Mesothelial cell of epicardium (in vitro differentiated cells): ENCODE data around the gene NRN1. TPM values are rescaled to one million over a fixed set of nuclear protein-coding genes. Genes with fewer than 3 reads are reported as not detected.
"Not testable (repeated sequence)": the region's sequence is repeated elsewhere in the genome, so short reads cannot be mapped to it uniquely, and the experiment has no call there.

Experiments used
- DNase-seq, 2 experiments: peaks; one replicate each; pipeline ENCODE4 v3.0.0; 2021; ENCODE audit warnings: low spot score in 2 of 2; ENCODE audit not compliant: unreplicated experiment in 2 of 2
- H3K27ac Mint-ChIP-seq: 2 replicates; pipeline ENCODE4 v1.8.0; 2021; ENCODE audit warnings: mixed read lengths
- H3K27me3 Mint-ChIP-seq: 2 replicates; pipeline ENCODE4 v1.8.0; 2021; ENCODE audit warnings: low read depth, mixed read lengths
- H3K36me3 Mint-ChIP-seq: 2 replicates; pipeline ENCODE4 v1.8.0; 2021; ENCODE audit warnings: mixed read lengths
- H3K4me1 Mint-ChIP-seq: 2 replicates; pipeline ENCODE4 v1.8.0; 2021; ENCODE audit warnings: mixed read lengths
- H3K4me3 Mint-ChIP-seq: 2 replicates; pipeline ENCODE4 v1.8.0; 2021; ENCODE audit warnings: mild to moderate bottlenecking, moderate library complexity, mixed read lengths
- H3K9me3 Mint-ChIP-seq: 2 replicates; pipeline ENCODE4 v1.8.0; 2021; ENCODE audit warnings: mixed read lengths
- total RNA-seq: library from RNA; stranded (reverse); gene quantifications from 3 replicates; pipeline ENCODE4 v1.2.1, GENCODE V29; 2021
- TF ChIP-seq, protein P1 (sequence below): fragments of 200-600 bp; sonication (generic); IDR thresholded peaks from one replicate; pipeline ENCODE4 v1.5.0; 2021; ENCODE audit warnings: antibody characterized with exemption; ENCODE audit not compliant: unreplicated experiment

The NRN1 gene
- total RNA-seq, 1 donor from 2014 or later, result not detected

DNA sequence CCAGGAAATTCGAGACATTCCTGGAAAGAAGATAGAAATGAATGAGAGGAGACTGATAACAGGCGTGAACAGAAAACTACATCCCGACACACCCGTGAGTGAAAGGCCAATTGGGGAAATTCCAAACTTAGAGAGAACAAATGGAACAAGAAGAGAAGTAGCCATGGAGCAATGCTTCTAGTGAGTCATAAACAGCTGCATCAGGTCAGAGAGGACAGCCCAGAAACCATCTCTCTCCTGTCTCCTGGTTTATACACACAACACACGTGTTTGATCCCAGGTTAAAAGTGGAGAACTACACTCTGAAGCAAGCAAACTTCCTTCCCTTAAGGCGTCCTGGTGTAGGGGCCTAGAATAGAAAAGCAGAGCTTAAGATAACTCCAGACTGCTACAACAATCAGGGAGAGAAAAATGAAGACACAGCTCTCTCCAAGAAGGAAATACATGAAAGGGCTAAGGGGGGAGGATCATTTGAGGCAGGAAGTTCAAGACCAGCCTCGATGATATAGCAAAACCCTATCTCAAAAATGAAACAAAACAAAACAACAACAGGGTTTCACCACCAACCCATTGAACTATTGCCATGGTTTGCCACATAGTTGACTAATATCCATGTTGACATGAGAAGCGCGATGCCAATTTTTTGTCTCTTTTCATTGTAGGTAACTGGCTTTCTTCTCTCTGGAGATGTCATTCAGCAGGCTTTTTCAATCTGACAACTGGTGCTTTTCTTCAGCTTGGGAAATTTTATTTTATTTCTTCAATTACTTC lies 26.9 kb downstream of the NRN1 start:
- peaks cover 9% of the 10 kb centered on the region for H3K9me3 Mint-ChIP-seq
- peaks cover 74% of the 10 kb centered on the region for H3K27me3 Mint-ChIP-seq
- no peak overlapping the region for H3K4me3 Mint-ChIP-seq
- no peak for DNase-seq
- H3K27ac Mint-ChIP-seq, result no peak overlapping the region
- TF ChIP-seq, protein P1, sequence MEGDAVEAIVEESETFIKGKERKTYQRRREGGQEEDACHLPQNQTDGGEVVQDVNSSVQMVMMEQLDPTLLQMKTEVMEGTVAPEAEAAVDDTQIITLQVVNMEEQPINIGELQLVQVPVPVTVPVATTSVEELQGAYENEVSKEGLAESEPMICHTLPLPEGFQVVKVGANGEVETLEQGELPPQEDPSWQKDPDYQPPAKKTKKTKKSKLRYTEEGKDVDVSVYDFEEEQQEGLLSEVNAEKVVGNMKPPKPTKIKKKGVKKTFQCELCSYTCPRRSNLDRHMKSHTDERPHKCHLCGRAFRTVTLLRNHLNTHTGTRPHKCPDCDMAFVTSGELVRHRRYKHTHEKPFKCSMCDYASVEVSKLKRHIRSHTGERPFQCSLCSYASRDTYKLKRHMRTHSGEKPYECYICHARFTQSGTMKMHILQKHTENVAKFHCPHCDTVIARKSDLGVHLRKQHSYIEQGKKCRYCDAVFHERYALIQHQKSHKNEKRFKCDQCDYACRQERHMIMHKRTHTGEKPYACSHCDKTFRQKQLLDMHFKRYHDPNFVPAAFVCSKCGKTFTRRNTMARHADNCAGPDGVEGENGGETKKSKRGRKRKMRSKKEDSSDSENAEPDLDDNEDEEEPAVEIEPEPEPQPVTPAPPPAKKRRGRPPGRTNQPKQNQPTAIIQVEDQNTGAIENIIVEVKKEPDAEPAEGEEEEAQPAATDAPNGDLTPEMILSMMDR, result no peak
- no peaks in the 10 kb centered on the region for H3K4me1 Mint-ChIP-seq
- H3K36me3 Mint-ChIP-seq, result no peaks in the 10 kb centered on the region

GRCh38 chr6:5976811-5977210 lies 29.9 kb downstream of the NRN1 start:
- no peaks in the 10 kb centered on the region for H3K36me3 Mint-ChIP-seq
- H3K4me1 Mint-ChIP-seq, result no peaks in the 10 kb centered on the region
- H3K27ac Mint-ChIP-seq, result no peak overlapping the region
- H3K4me3 Mint-ChIP-seq, result no peak overlapping the region
- TF ChIP-seq, protein P1, result no peak
- H3K27me3 Mint-ChIP-seq, result peaks cover 59% of the 10 kb centered on the region
- peaks cover 9% of the 10 kb centered on the region for H3K9me3 Mint-ChIP-seq
- no peak for DNase-seq

- H3K27me3 Mint-ChIP-seq, result peaks cover 47% of the 10 kb centered on the region
- no peak overlapping the region for H3K27ac Mint-ChIP-seq
- H3K4me3 Mint-ChIP-seq, result no peak overlapping the region
- no peak for DNase-seq
- H3K9me3 Mint-ChIP-seq, result no peaks in the 10 kb centered on the region
- no peaks in the 10 kb centered on the region for H3K4me1 Mint-ChIP-seq
- TF ChIP-seq, protein P1, result no peak
- no peaks in the 10 kb centered on the region for H3K36me3 Mint-ChIP-seq
Observed at GRCh38 chr6:5968817-5969734, 37.6 kb downstream of the NRN1 start.

DNA sequence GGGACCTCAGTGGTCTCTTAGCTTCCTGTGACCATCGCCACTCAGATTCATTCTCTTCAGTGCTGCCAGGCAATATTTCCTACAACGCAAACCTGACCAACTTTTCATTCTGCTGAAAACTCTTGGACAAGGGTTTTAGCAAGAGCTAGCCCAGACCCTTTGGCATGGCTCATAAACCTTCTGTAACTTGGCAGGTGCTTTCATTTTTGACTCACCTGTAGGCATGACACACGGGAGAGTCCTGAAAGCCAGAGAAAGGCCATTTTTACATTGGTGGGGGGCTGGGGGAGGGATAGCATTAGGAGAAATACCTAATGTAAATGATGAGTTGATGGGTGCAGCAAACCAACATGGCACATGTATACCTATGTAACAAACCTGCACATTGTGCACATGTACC lies 38.7 kb downstream of the NRN1 start:
- H3K36me3 Mint-ChIP-seq, result not testable (repeated sequence)

DNA sequence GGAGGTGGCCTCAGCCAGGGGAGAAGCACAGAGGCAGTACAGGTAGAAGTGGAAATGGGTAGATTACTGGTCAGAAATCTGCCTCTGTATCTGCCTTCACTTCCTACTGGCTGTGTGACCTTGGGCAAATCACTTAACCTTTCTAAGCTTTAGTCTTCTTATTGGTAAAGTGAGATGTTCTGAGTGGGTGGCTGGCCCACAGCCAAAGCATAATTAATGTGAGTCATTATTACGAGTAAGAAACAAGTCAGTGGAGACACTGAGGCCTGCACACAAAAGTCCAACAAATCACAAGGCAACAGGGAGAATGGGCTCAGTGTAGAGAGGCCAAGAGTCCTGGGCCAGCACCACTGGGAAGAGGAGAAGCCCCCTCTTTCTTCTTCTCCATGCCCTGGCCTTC lies 39.1 kb downstream of the NRN1 start:
- H3K9me3 Mint-ChIP-seq, result no peaks in the 10 kb centered on the region
- no peaks in the 10 kb centered on the region for H3K4me1 Mint-ChIP-seq
- DNase-seq, result no peak
- H3K4me3 Mint-ChIP-seq, result no peak overlapping the region
- peaks cover 49% of the 10 kb centered on the region for H3K27me3 Mint-ChIP-seq
- no peaks in the 10 kb centered on the region for H3K36me3 Mint-ChIP-seq
- TF ChIP-seq, protein P1, result no peak
- no peak overlapping the region for H3K27ac Mint-ChIP-seq

More for the DNA sequence above, 38.7 kb downstream of the NRN1 start:
- not testable (repeated sequence) for H3K4me1 Mint-ChIP-seq, H3K27ac Mint-ChIP-seq, DNase-seq, H3K9me3 Mint-ChIP-seq, H3K4me3 Mint-ChIP-seq
- peaks cover 54% of the 10 kb centered on the region for H3K27me3 Mint-ChIP-seq

DNA sequence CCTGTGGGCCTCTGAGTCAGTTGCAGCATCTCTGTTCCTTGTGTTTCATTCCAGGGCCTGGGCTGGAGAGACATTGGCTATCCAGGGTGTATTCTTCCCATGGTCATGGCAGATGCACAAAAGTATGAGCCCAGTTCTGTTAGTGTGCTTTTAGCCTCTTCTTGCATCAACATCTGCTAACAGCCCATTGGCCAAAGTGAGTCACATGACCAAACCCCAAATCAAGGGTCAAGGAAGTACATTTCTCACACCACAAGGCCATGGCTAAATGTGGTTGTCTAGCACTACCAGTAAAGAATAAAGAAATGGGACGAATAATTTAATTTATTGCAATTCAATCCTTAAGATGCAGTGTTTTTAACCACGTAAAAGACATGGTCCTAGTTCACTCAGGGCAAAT lies 43.9 kb downstream of the NRN1 start:
- no peak for DNase-seq
- Mint-ChIP-seq H3K36me3 (no peaks in the 10 kb centered on the region), H3K4me1 (no peaks in the 10 kb centered on the region), H3K9me3 (no peaks in the 10 kb centered on the region), H3K4me3 (no peak overlapping the region), H3K27me3 (peaks cover 51% of the 10 kb centered on the region), H3K27ac (no peak overlapping the region)
- TF ChIP-seq, protein P1, result no peak
